Measurements from ENCODE around the gene MOGAT3. TPM values are rescaled to one million over a fixed set of nuclear protein-coding genes. Genes with fewer than 3 reads are reported as not detected.

Gene MOGAT3
- total and polyA plus RNA-seq, 9 of the 15 experiments (the other 6 are each of a cell fraction or from before 2014, with no cell fraction given) = 0.07 to 0.17 (median 0.13) TPM; not detected in 6

DNA sequence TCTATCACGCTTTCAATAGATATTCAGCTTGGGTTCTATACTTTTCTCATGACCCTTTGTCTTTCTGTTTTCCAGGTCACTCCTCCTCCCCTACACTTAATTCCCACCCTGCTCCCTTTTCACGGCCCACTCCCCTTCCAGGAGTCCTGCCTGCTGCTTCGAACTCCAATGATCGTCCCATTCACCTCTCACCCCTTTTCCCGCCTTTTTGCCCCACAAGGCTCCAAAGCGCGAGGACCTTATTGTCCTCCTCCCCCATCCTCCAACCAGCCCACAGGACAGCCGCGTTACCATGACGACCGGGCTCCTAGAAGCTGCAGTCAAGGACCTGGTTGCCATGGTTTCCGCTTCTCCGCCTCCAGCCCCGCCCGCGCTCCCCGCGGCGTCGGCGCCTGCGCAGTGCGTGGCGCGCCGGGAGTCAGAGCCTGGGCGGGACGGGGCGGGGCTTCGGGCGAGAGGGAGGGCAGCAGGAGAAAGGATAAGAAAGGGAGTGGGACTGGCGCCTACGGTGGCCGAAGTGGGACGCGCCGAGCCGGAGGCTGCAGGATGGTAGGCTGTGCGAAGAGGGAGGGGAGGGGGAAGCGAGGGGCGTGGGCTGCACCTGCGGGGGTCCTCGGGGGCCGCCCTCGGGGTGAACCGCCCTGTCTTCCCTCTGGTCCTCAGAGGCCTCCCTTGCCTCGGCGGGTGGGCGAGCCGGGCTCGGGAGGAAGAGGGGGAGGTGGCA, 46.7 kb downstream of the MOGAT3 start, which contains the start of gene AP1S1 (continued):
- TF ChIP-seq HOMEZ (CRISPR knock-in tag; IDR thresholded peaks at IDR 0.05) (no peak), WHSC1 (IDR thresholded peaks at IDR 0.05; ENCODE audit: low read length) (no peak), ZNF436 (CRISPR knock-in tag; IDR thresholded peaks at IDR 0.05) (no peak), BRD4 (IDR thresholded peaks at IDR 0.05) (no peak), ARNT (IDR thresholded peaks at IDR 0.05) (no peak), MTA2 (IDR thresholded peaks at IDR 0.05; ENCODE audit: low read depth) (no peak), HDAC1 (IDR thresholded peaks at IDR 0.05) (peak in 1 of 2 experiments; percentile 66; a peak in 2 of 4 replicates), RFX5 (IDR thresholded peaks at IDR 0.05; ENCODE audit: low read depth, low read length) (no peak), C11orf30 (IDR thresholded peaks at IDR 0.05; ENCODE audit: low read depth) (no peak), ETS1 (conservative IDR thresholded peaks at IDR 0.05; ENCODE audit: control insufficient read depth, low read depth, low read length) (no peak), ZNF175 (CRISPR knock-in tag; IDR thresholded peaks at IDR 0.05; ENCODE audit: low read depth) (no peak), HEY1 (CRISPR knock-in tag; IDR thresholded peaks at IDR 0.05; ENCODE audit: borderline replicate concordance) (no peak), RAD21 (CRISPR knock-in tag; conservative IDR thresholded peaks at IDR 0.05 in 1 of 2, IDR thresholded peaks at IDR 0.05 in 1 of 2) (no peak), SMAD2 (IDR thresholded peaks at IDR 0.05; ENCODE audit: low read depth, low read length) (no peak)
- TF ChIP-seq, protein P1, sequence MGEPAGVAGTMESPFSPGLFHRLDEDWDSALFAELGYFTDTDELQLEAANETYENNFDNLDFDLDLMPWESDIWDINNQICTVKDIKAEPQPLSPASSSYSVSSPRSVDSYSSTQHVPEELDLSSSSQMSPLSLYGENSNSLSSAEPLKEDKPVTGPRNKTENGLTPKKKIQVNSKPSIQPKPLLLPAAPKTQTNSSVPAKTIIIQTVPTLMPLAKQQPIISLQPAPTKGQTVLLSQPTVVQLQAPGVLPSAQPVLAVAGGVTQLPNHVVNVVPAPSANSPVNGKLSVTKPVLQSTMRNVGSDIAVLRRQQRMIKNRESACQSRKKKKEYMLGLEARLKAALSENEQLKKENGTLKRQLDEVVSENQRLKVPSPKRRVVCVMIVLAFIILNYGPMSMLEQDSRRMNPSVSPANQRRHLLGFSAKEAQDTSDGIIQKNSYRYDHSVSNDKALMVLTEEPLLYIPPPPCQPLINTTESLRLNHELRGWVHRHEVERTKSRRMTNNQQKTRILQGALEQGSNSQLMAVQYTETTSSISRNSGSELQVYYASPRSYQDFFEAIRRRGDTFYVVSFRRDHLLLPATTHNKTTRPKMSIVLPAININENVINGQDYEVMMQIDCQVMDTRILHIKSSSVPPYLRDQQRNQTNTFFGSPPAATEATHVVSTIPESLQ (CRISPR knock-in tag; IDR thresholded peaks at IDR 0.05) = 0 out of 2 replicates have a peak, but pooled peaks have one; percentile 53
- TF ChIP-seq, protein P2, sequence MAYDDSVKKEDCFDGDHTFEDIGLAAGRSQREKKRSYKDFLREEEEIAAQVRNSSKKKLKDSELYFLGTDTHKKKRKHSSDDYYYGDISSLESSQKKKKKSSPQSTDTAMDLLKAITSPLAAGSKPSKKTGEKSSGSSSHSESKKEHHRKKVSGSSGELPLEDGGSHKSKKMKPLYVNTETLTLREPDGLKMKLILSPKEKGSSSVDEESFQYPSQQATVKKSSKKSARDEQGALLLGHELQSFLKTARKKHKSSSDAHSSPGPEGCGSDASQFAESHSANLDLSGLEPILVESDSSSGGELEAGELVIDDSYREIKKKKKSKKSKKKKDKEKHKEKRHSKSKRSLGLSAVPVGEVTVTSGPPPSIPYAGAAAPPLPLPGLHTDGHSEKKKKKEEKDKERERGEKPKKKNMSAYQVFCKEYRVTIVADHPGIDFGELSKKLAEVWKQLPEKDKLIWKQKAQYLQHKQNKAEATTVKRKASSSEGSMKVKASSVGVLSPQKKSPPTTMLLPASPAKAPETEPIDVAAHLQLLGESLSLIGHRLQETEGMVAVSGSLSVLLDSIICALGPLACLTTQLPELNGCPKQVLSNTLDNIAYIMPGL (CRISPR knock-in tag; IDR thresholded peaks at IDR 0.05) = 0 out of 2 replicates have a peak, but pooled peaks have one; percentile 34

Data from K562 (cell line).